HG02571 (cell line): ENCODE results near the gene MACROH2A1.

ENCODE experiments used
- ATAC-seq: cut with Tn5 transposase; IDR thresholded peaks from one replicate; pipeline ENCODE4 v1.9.1; 2021; ENCODE audit warnings: mild to moderate bottlenecking, moderate library complexity; ENCODE audit not compliant: unreplicated experiment

Gene MACROH2A1

DNA sequence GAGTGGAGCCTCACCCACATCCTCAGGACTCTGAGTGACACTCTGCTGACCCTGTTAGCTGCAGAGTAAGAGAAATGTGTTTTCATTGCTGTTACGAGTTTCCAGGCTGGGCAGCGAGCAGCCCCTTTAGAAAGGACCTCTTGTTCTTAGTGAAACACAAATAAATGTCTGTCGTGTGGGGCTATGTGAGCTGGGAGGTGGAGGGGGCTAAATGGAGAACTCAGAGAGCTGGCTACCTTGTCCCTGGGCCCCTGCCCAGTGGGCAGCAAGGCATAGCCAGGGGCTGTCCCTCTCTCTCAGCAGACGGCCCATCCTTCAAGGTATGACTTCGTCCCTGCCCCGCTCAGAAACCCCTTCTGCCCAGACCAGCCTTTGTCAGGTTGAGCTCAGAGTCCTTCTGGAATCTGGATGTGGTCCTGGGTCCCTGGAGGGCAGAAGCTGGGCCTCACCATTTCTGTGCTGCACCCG, 38.0 kb upstream of the MACROH2A1 start:
- ATAC-seq = no peak

DNA sequence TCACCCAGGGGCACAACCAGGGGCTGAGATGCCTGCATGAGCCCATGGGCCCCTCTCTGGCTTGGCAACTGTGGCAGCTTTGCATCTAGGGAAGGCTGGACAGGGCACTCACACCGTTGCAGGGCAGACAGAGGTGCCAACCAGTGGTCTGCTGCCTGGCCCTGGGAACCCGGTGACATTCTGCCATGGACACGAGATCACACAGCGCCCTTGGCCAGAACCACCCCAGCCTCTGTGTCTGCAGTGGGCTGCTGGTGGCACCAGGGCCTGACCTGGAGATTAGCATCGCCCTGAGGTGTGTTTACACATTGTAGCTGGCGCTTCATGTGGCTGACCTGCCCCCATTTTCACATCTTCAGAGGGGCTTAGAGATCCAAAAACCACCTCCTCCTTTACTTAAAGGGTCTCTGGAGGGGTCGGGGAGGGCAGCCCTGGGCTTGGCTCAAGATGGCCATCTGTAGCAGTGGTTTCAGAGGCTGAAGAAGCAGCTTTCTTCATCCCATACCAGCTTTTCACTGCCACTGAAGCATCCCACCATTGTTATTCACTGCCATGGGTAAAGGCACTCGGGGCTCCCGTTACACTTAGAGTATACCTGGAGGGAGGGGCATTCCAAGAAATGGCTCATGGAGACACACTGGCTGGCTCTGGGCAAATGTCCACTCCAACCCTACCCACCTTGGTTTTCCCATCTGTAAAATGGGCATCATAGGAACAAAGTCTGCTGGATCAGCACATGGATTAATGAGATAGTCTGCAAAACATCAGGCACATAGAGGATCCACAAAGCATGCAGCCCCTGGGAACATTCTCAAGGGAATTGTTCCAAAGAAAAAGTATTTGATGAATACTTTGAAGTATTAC, 36.7 kb upstream of the MACROH2A1 start:
- no peak for ATAC-seq

DNA sequence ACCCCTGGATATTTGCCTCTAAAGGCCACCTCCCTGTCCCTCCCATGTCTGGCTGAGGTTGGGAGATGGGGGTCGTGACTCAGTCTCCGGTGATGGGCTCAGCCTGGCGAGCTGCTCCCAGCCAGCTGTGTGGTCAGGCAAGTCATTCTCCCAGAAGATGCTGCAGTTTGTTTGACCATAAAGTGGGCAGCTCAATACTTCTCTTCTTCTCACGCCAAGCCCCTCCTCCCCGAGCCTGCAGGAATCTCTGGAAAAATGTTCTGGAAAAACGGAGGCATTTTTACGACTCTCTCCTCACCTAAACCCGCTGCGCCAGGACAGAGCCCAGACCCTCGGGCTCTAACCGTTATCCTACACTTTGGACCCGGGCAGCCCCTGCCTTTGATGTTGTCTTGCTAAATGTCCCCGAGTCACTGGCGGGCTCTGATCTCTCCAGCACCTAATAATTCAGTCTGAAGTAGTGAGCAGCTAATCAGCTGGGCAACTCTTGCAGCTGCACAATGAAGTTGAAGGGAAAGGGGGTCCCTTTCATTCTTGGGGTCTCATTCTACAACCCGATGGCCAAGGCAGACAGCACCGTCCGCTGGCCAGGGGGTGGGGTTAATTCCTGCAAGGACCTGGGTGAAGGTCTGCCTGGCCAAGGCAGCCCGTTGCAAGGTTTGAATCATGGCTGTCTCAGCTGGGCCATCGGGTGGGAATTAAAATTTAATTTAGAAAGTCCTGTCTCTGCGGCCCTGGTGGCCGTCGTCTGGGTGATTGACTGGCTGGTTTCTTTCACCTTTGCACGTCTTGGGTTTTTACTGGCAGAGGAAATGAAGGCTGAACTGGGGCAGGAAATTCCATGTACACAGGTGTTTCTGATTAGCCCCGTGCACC, 35.8 kb upstream of the MACROH2A1 start:
- ATAC-seq = no peak

DNA sequence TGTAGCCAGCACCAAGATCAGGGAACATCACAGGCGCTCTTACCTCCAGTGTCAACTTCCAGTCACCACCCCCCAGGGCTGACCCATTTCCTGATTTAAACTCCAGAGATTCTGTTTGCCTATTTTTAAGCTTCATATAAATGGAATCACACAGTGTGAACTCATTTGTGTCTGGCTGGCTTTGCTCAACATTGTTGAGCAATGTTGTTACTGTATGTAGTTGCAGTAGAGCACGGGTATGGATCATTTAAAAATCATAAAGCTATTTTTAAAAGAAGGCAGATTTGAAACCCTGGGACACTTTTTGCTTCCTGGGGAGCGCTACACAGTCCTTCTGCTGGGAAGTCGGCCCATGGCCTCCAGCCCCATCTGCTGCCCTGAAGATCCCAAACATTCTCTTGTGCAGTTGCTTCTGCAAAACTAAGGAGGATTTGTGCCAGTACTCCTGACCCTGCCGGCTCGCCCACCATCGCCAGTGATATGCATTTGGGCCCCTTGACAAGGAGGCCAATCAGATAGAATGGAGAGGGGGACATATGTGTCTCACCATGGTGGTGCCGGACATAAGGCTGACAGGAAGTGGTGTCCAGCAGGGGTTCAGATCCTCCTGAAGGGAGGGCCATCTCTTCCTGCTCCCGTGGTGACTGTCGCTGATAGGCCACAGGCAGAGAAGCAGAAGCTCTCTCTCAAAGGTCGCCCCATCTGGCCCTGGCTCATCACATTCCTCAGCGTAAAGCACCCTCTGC, 34.8 kb upstream of the MACROH2A1 start:
- ATAC-seq = no peak

DNA sequence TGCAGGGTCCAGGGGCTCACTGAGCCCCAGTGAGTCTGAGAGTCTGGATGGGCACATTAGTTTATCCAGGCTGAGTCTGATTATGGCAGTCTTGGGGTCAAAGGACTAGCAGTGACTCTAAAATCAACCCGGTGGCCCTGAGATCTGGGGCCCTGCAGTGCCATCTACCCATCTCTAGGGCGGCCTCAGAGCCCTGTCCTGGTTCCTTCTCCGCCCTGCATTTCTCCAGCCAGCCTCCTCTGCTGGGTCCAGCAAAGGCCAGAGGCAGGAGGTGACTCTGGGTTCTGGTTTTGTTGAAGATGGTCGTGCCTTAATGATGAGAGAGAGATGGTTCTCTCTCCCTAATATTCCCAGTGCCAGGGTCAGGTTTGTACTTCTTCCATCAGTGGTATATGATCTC, 33.1 kb upstream of the MACROH2A1 start:
- no peak for ATAC-seq

DNA sequence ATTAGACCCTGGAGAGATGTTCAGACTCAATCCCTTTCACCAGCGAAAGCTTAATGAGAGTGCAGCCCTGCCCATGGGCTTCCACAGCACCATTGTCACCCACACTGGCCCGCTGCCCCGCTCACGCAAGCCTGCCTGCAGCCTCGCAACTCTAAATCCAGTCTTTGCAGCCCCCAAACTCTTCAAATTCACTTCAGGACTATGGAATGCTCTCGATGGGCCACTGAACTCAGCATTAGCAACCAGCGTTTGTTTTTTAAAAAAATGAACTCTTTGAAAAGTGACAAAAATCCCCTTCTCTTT, 31.1 kb upstream of the MACROH2A1 start:
- ATAC-seq = no peak

DNA sequence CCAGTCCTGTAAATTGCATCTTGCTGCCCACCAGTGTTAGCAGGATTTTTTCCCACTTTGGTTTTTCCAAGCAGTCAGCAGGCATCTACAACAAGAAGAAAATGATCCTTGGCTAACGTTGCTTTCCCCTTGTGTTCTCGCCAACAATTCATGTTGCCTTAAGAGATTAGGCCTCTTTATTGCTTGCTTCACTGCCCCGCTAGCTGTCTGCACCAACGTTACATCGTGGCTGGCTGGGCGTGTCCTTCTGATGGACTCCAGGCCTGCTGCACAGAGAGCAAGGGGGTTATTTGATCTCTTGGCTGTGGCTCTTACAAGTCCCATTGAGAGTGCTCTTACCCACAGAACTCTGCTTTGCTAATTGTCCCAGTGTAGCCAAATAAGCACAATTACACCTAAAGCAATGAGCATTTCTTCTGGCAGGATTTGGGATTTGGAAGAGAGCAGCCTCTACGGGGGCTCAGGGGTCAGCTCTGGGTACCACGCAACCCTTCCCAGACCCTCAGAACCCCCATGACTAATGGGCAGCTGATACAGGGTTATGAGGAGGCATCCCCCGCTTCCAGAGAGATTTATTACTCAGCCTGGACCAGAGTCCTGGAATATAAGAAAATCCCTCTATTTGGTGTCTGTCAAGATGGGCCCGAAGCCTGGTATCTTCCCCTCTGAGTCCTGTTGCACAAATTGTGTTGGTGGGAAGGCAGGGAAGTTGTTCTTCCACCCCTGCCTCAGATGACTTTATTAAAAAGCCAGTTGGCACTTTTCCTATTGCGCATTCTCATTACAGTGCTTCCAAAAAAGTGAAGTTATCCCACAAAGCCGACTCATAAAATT, 30.5 kb upstream of the MACROH2A1 start:
- ATAC-seq = no peak

DNA sequence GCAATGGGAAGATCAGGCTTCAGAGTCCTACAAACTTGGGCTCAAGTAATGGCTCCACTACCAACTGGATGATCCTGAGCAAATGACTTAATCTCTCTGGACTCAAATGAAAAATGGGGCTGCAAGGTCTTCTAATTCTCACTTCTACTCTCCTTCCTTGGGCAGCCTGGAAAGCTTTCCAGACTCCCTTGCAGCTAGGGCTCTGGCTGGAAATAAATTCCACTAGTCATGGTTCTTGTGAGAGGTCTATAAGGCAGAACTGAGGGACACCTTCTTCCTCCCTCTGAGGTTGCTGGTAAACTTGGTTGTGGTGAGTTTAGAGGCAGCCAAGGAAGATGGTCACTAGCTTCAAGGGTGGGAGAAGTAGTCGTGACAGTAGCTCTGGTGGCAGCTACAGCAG, 29.6 kb upstream of the MACROH2A1 start:
- ATAC-seq = no peak

DNA sequence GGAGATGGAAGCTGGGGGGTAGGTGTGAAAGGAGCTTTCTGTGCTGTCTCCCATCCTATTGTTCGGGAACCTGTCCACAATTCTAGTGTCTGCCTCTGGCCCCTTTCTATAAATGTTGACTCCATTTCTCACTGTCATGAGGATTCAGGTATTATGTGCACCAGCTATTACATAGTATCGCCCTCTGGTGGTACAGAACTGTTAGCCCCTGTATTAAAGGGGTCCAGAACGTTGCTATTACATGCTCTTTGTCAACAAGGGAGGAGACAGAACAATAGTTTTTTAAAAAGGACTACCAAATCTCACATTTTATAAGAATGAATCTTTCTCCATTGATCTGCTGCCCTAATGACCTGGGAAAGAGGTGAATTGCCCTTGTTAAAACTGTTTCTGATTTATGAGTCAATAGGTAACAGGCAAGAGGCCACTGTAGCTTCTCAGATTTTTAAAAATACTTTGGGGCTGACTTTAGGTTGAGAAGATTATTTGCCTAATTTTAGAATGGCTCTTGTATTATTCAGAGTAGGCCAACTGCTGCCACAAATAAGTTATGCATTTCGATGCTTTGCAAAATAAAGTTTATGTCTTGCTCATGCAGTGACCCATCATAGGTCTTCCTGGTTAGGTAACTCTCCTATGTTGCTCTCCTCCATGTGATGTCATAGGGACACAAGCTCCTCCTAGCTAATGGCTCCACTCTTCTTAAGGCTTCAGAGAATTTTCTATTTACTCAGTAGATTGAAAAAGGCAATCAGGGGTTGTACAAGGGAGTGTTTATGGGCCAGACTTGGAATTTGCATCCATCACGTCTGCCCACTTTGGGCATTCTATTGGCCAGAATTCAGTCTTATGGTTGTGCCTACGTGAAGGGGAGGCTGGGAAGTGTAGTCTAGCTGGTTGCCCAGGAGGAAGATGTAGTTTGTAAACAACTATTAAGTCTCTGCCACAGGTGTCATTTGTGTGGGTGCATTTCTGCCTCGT, 27.4 kb upstream of the MACROH2A1 start:
- ATAC-seq = peak; percentile 66

DNA sequence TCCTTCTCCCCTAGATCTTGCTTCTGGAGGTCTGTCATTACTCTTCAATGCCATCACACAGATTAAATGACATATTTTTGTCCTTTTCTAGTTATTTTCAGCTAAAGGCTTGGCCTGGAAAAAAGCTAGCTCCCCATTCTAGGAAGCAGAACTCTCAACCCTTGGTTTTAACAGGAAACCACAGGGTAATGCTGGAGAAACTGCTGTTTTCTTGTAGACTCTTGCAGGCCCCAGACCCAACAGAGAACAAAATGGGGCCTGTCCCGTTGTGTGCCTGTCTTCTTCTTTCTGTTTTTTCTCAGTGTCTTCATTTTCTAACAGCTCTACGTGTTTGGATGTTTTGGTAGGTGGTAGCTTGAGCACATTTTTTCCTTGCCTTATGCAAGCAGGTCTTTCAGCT, 26.6 kb upstream of the MACROH2A1 start:
- no peak for ATAC-seq

DNA sequence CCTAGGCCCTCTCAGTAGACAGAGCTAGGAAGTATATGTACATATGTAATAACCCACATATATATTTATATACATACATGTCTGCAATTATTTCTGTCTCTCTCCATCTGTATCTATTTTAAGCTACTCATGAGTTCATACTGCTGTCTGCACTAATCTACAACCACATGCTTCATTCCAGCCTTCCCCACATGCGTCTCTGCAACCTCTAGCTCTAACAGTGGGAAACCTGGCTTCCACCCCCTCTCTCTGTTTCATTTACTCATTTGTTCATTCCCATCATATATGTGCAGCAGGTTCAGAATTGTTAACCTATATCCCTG, 24.8 kb upstream of the MACROH2A1 start:
- ATAC-seq = no peak

DNA sequence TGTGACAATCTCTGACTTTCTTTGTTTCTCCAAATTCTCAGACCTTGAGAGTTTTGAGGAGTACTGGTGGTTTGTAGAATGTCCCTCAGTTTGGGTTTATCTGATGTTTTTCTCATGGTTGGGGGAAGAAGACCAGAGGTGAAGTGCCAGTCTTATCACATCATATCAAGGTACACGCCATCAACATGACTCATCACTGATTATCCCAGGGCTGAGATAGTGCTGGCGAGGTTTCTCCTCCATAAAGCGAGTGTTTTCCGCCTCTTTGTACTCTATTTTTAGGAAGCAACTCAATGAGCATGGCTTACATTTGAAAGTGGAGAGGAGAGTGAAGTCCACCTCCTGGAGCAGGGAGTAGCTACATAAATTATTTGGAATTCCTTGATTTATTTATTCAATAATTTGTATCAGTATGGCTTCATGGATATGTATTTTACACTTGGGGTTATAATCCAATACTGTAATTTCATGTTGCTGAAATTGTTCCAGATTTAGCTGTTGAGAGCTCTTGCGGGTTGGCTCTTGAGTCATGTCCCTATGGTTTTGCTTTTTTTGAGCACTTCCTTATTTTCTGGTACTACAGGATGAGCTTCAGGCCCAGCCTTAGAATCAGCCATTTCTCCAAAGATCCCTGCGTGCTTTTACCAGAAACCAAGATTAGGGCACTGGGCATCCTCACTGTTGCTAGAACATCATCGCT, 24.3 kb upstream of the MACROH2A1 start:
- no peak for ATAC-seq

DNA sequence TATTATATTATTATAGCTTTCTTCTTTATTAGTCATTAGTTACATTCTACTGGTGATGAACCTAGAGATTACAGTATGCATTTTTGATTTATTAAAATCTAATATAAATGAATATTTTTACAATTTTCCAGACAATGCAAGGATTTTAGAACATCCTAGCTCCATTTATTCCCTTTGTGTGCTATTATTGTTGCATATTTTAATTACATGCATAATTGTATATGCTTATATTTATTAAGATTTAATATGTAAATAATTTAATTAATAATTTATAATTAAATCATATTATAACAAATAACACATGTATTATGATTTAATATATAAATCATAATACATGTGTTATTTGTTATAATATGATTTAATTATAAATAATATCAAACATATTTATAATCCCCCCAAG, 23.4 kb upstream of the MACROH2A1 start:
- no peak for ATAC-seq

DNA sequence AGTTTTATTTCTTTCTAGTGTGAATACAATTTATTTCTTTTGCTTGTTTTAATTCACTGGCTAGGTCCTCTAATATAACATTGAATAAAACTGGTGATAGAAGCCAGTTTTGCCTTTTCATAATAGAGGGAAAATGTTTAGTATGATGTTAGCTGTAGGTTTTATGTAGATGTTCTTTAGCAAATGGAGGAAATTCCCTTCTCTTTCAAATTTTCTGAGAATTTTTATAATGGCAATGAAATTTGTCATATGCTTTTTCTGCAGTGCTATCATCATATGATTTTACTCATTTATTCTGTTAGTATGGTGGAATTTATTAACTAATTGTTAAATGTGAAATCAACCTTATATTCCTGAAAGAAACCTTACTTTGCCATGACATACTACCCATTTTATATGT, 18.1 kb upstream of the MACROH2A1 start:
- no peak for ATAC-seq

DNA sequence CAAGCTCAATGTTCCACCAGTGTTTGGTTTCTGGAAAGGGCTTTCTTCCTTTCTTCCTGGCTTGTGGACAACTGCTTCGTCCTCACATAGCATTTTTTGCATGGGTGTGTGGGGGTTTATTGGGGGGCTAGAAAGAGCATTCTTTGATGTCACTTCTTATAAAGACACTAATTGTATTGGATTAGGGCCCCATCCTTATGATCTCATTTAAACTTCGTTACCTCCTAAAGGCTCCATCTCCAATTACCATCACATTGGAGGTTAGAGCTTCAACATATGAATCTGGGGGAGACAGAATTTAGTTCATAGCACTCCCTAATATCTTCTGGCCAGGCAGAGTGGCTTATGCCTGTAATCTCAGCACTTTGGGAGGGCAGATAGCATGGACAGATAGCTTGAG, 6.1 kb upstream of the MACROH2A1 start:
- ATAC-seq = no peak

DNA sequence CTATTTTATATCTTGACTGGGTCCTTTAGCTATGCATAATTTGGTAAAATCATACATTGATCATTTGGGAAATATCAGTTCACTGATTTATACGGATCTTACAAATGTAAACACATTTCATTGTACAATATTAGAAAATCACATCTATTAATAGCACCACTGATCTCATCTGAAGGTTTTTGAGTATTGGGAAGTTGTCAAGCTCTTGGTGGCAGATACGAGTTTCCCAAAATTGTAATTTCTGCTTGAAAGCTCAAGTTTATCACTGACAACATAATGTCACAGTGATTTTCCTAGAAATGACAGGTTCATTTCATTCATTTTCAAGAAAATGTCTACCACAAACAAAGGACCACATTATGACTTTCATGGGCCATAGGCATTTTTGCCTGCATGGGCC, 3.0 kb upstream of the MACROH2A1 start:
- ATAC-seq = no peak

DNA sequence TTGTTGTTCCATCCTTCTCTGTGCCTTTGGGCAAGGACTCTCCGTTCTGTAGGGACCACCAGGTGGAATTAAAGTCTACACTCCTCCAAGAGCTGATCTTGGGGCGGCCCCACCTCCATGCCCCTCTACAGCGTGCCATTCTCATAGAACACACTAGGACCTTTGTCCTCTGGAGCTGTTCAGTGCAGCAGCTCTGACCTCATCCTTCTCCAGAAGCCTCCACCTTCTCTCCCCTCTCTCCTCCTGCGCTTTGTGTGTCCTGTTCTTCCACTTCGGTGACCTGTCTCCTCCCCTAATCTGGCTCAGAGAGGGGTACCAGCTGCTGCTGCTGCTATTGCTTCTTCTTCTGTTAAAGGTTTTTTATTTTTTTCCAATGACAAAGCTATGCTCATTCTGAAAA, 1.8 kb upstream of the MACROH2A1 start:
- ATAC-seq = no peak

DNA sequence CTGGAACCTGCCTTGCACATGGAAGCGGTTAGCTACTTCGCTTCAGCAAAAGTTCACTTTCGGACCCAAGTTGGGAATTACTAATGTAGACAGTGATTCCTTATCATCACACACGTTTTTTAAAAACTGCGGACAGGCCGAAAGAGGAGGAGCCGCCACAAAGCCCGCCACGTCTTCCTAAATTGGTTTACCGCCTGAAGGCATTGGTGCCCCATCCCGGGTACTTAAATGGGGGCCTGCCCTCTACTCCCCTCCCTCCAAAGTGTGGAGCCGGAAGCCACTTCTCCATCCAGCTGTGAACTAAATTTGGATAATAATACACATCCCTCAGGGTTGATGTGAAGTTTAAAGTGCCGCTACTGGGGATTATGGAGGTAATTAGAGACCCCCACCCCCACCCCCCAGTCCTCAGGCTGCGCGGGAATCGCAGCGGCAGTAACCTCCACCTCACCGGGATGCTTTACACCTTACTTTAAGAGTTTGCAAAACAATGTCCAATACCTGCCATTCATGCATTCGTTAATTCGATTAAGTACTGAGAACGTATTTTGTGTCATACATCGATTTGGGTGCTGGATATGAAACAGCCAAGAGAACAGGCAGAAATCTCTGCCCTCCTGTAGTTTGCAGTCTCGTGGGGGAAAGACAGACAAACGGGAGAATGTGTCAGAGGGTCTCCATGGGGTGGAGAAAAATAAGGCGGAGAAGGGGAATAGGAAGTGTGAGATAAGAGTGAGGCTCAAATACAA, 937 bp upstream of the MACROH2A1 start:
- no peak for ATAC-seq
